HepG2 (cell line): ENCODE results near the gene TRAPPC5. TPM values are rescaled to one million over a fixed set of nuclear protein-coding genes. Genes with fewer than 3 reads are reported as not detected.
A peak's percentile ranks its signal among the peaks of the same experiment; 100 is the strongest.

Source experiments
- ARID4A ChIP-seq: sonication (generic); formaldehyde crosslinking; IDR thresholded peaks from 2 replicates; pipeline ENCODE4 v1.5.0; 2020; ENCODE audit warnings: mild to moderate bottlenecking, missing genetic modification reagents, borderline replicate concordance
- EP300 ChIP-seq, 3 experiments: sonication (generic) in 1 of 3; formaldehyde crosslinking in 1 of 3; IDR thresholded peaks; 2 replicates each; pipeline versions ENCODE4 v1.5.1 to v1.6.1; 2011 to 2020; ENCODE audit warnings: low read depth in 2 of 3, low read length in 2 of 3, borderline replicate concordance in 1 of 3, improper control_type of control experiment in 1 of 3, mild to moderate bottlenecking in 1 of 3, missing genetic modification reagents in 1 of 3, moderate library complexity in 1 of 3
- FOXA3 ChIP-seq: IDR thresholded peaks from 2 replicates; pipeline ENCODE4 v1.6.1; 2016; ENCODE audit warnings: missing genetic modification reagents, missing compliant biosample characterization
- ZBTB33 ChIP-seq: sonication (generic); formaldehyde crosslinking; IDR thresholded peaks from 2 replicates; pipeline ENCODE4 v1.4.0; 2020; ENCODE audit warnings: missing genetic modification reagents
- ZNF18 ChIP-seq: sonication (generic); formaldehyde crosslinking; IDR thresholded peaks from 2 replicates; pipeline ENCODE4 v1.8.0; 2022; ENCODE audit warnings: mild to moderate bottlenecking, missing genetic modification reagents; ENCODE audit not compliant: insufficient replicate concordance
- ZNF3 ChIP-seq: IDR thresholded peaks from 2 replicates; pipeline ENCODE4 v1.7.0; 2017; ENCODE audit warnings: inconsistent platforms
- ZNF318 ChIP-seq: sonication (generic); formaldehyde crosslinking; IDR thresholded peaks from 2 replicates; pipeline ENCODE4 v1.4.0; 2020; ENCODE audit warnings: mild to moderate bottlenecking, missing genetic modification reagents
- polyA plus RNA-seq, 8 experiments: library from polyadenylated mRNA; depleted of rRNA in 3 of 8; stranded (reverse) in 7 of 8; unstranded in 1 of 8; fragments of >200 nt; fragmentation: Illumina TruSeq in 4 of 8; extraction: Trizol in 4 of 8; gene quantifications; 2 replicates each; pipeline versions ENCODE4 v1.2.1 to v1.2.3, GENCODE V29; 2011 to 2016; ENCODE audit warnings: low read depth in 4 of 8, missing spikeins in 1 of 8, mixed read lengths in 1 of 8; ENCODE audit not compliant: insufficient read depth in 1 of 8
- total RNA-seq, 5 experiments: library from RNA; depleted of rRNA; stranded (reverse); fragments of >200 nt; fragmentation: Illumina TruSeq; extraction: Trizol; gene quantifications; 2 replicates each; pipeline ENCODE4 v1.2.3, GENCODE V29; 2016; ENCODE audit warnings: low read depth in 1 of 5

TRAPPC5 gene
- total and polyA plus RNA-seq, 2 of the 13 experiments (the other 11 are each of a cell fraction or from before 2014, with no cell fraction given): 38.5 to 78.7 TPM

GRCh38 chr19:7652061-7652641, 28.5 kb upstream of the TRAPPC5 start (continued):
- no peak for TF ChIP-seq ZNF318 (CRISPR knock-in tag)
- peak; percentile 94 for TF ChIP-seq FOXA3 (CRISPR knock-in tag)
- peak; percentile 63; the same call in 1 of the 2 replicates for TF ChIP-seq ZNF3 (CRISPR knock-in tag)
- TF ChIP-seq ZNF18: peak; percentile 58
- TF ChIP-seq ZBTB33: peak; percentile 87; the same call in 1 of the 2 replicates
- TF ChIP-seq ARID4A (CRISPR knock-in tag): peak; percentile 67; the same call in 1 of the 2 replicates
- peak; percentile 72 to 81; a peak in 3 of 4 replicates for TF ChIP-seq EP300 (IDR thresholded peaks at IDR 0.05; ENCODE audit: low read depth in 2 of 2, low read length in 2 of 2)
- peak; percentile 84 for TF ChIP-seq EP300 (CRISPR knock-in tag; IDR thresholded peaks at IDR 0.05; ENCODE audit: borderline replicate concordance)
